ENCODE results near the gene HNRNPR.

GRCh38 chr1:23358310-23358875, 14.3 kb upstream of the HNRNPR start:
- no peak for TF ChIP-seq REST (IDR thresholded peaks at IDR 0.05; ENCODE audit: insufficient read depth in 1 of 2, low read depth in 2 of 2, low read length in 2 of 2)
- no peak for TF ChIP-seq POLR2AphosphoS5 (IDR thresholded peaks at IDR 0.05; ENCODE audit: low read depth, low read length)
- TF ChIP-seq TAF1 (IDR thresholded peaks at IDR 0.05; ENCODE audit: borderline replicate concordance, insufficient read depth, low read length), result no peak
- TF ChIP-seq SIN3A (IDR thresholded peaks at IDR 0.05; ENCODE audit: borderline replicate concordance, insufficient read depth, low read length), result no peak

Measured in PFSK-1 (cell line).